Kasumi-1 (cell line): ENCODE results near the gene STON1.
"Not testable (repeated sequence)": the region's sequence is repeated elsewhere in the genome, so short reads cannot be mapped to it uniquely, and the experiment has no call there.

Experiments
- DNase-seq, 2 experiments: peaks; one replicate each; lab custom pipeline; 2025; lab: John Stamatoyannopoulos, UW

Gene STON1

GRCh38 chr2:48527226-48527885 lies 2.6 kb upstream of the STON1 start:
- DNase-seq = no peak

- no peak for DNase-seq
Observed at GRCh38 chr2:48528431-48528830, 1.5 kb upstream of the STON1 start.

GRCh38 chr2:48529194-48529593 lies 760 bp upstream of the STON1 start:
- no peak for DNase-seq

- DNase-seq = no peak
Observed at GRCh38 chr2:48529676-48530032, 300 bp upstream of the STON1 start.

GRCh38 chr2:48531141-48531648 lies 1.2 kb downstream of the STON1 start:
- DNase-seq = no peak

- DNase-seq = no peak
Observed at GRCh38 chr2:48532174-48532573, 2.2 kb downstream of the STON1 start.

- no peak for DNase-seq
Observed at GRCh38 chr2:48532824-48533223, 2.9 kb downstream of the STON1 start.

GRCh38 chr2:48534781-48535180 lies 4.8 kb downstream of the STON1 start:
- no peak for DNase-seq

GRCh38 chr2:48540237-48540935 lies 10.4 kb downstream of the STON1 start:
- DNase-seq = no peak

GRCh38 chr2:48541666-48542389 lies 11.9 kb downstream of the STON1 start:
- no peak for DNase-seq

- DNase-seq = no peak
Observed at GRCh38 chr2:48543895-48544294, 13.9 kb downstream of the STON1 start.

- DNase-seq = no peak
Observed at GRCh38 chr2:48545244-48545643, 15.3 kb downstream of the STON1 start.

GRCh38 chr2:48548840-48549239 lies 18.9 kb downstream of the STON1 start:
- DNase-seq = no peak

- DNase-seq = no peak
Observed at GRCh38 chr2:48549972-48550371, 20.0 kb downstream of the STON1 start.

- no peak for DNase-seq
Observed at GRCh38 chr2:48551548-48551947, 21.6 kb downstream of the STON1 start.

- DNase-seq = not testable (repeated sequence)
Observed at GRCh38 chr2:48555071-48555470, 25.1 kb downstream of the STON1 start.

GRCh38 chr2:48558456-48558855 lies 28.5 kb downstream of the STON1 start:
- no peak for DNase-seq

- DNase-seq = no peak
Observed at GRCh38 chr2:48560546-48561209, 30.7 kb downstream of the STON1 start.

- no peak for DNase-seq
Observed at GRCh38 chr2:48562281-48562680, 32.3 kb downstream of the STON1 start.

GRCh38 chr2:48566592-48567310 lies 36.8 kb downstream of the STON1 start:
- DNase-seq = no peak

- no peak for DNase-seq
Observed at GRCh38 chr2:48567671-48568070, 37.7 kb downstream of the STON1 start.

- no peak for DNase-seq
Observed at GRCh38 chr2:48568547-48568946, 38.6 kb downstream of the STON1 start.
